Activated T-cell treated with anti-CD3 and anti-CD28 coated beads for 1 hour (primary cell): ENCODE measurements around the gene SLC6A6.

Experiments
- DNase-seq: peaks from one replicate; pipeline ENCODE4 v3.0.0-alpha.2; 2020; ENCODE audit warnings: low read depth

Gene SLC6A6

GRCh38 chr3:14454639-14455310, 52.4 kb downstream of the SLC6A6 start:
- DNase-seq = no peak

- DNase-seq = no peak
Measured at GRCh38 chr3:14455571-14456317, 53.3 kb downstream of the SLC6A6 start.

- no peak for DNase-seq
Measured at GRCh38 chr3:14456794-14457193, 54.4 kb downstream of the SLC6A6 start.

- no peak for DNase-seq
Measured at GRCh38 chr3:14457481-14457880, 55.1 kb downstream of the SLC6A6 start.

- DNase-seq = no peak
Measured at GRCh38 chr3:14457999-14458398, 55.6 kb downstream of the SLC6A6 start.

- no peak for DNase-seq
Measured at GRCh38 chr3:14458434-14459275, 56.2 kb downstream of the SLC6A6 start.

GRCh38 chr3:14459384-14459783, 57.0 kb downstream of the SLC6A6 start:
- no peak for DNase-seq

GRCh38 chr3:14459787-14460186, 57.4 kb downstream of the SLC6A6 start:
- DNase-seq = no peak

GRCh38 chr3:14460342-14461005, 58.1 kb downstream of the SLC6A6 start:
- no peak for DNase-seq

- DNase-seq = no peak
Measured at GRCh38 chr3:14461006-14461747, 58.8 kb downstream of the SLC6A6 start.

- peak; percentile 29 for DNase-seq
Measured at GRCh38 chr3:14461748-14462324, 59.4 kb downstream of the SLC6A6 start.

- no peak for DNase-seq
Measured at GRCh38 chr3:14462738-14463137, 60.3 kb downstream of the SLC6A6 start.

- DNase-seq = no peak
Measured at GRCh38 chr3:14463330-14464140, 61.1 kb downstream of the SLC6A6 start.

GRCh38 chr3:14464141-14464465, 61.7 kb downstream of the SLC6A6 start:
- no peak for DNase-seq

- DNase-seq = no peak
Measured at GRCh38 chr3:14464521-14464920, 62.1 kb downstream of the SLC6A6 start.

- no peak for DNase-seq
Measured at GRCh38 chr3:14465425-14465824, 63.0 kb downstream of the SLC6A6 start.

GRCh38 chr3:14466179-14466903, 63.9 kb downstream of the SLC6A6 start:
- no peak for DNase-seq

GRCh38 chr3:14467814-14468620, 65.6 kb downstream of the SLC6A6 start:
- peak; percentile 39 for DNase-seq

- DNase-seq = no peak
Measured at GRCh38 chr3:14468621-14468981, 66.2 kb downstream of the SLC6A6 start.
